Choroid plexus epithelial cell (primary cell): ENCODE data around the gene RAPGEF4.

Experiments
- DNase-seq: peaks from one replicate; pipeline ENCODE4 v3.0.0-alpha.2; 2010; ENCODE audit warnings: low read depth
- H3K4me3 ChIP-seq: 2 replicates; pipeline ENCODE4 v1.5.1; 2011; ENCODE audit warnings: low read depth, mild to moderate bottlenecking, control low read depth, low read length, moderate library complexity
- CTCF ChIP-seq: conservative IDR thresholded peaks from 2 replicates; pipeline ENCODE4 v1.5.1; 2011; ENCODE audit warnings: low read depth, mild to moderate bottlenecking, control low read depth, inconsistent platforms, low read length, moderate library complexity

Gene RAPGEF4

GRCh38 chr2:172905937-172906811 lies 170.5 kb downstream of the RAPGEF4 start:
- H3K4me3 ChIP-seq: no peak overlapping the region
- no peak for DNase-seq
- TF ChIP-seq CTCF: no peak

- no peak for TF ChIP-seq CTCF
- no peak for DNase-seq
- H3K4me3 ChIP-seq: no peak overlapping the region
These were observed 172.6 kb downstream of the RAPGEF4 start for GRCh38 chr2:172908275-172908674.

GRCh38 chr2:172909454-172909853 lies 173.8 kb downstream of the RAPGEF4 start:
- no peak overlapping the region for H3K4me3 ChIP-seq
- TF ChIP-seq CTCF: no peak
- DNase-seq: no peak

GRCh38 chr2:172912266-172912665 lies 176.6 kb downstream of the RAPGEF4 start:
- DNase-seq: no peak
- TF ChIP-seq CTCF: no peak
- H3K4me3 ChIP-seq: no peak overlapping the region

- no peak overlapping the region for H3K4me3 ChIP-seq
- DNase-seq: no peak
- no peak for TF ChIP-seq CTCF
These were observed 178.8 kb downstream of the RAPGEF4 start for GRCh38 chr2:172914341-172915008.

GRCh38 chr2:172917716-172918115 lies 182.1 kb downstream of the RAPGEF4 start:
- TF ChIP-seq CTCF: no peak
- H3K4me3 ChIP-seq: no peak overlapping the region
- no peak for DNase-seq
